ENCODE measurements around the gene FGFR4. TPM values are rescaled to one million over a fixed set of nuclear protein-coding genes. Genes with fewer than 3 reads are reported as not detected.

FGFR4 gene
- total and polyA plus RNA-seq, 2 of the 8 experiments (the other 6 are each of a cell fraction or from before 2014, with no cell fraction given), result 61.4 to 88.4 TPM

- DNase-seq (ENCODE audit: low read depth in 1 of 2, low spot score in 2 of 2) (no peak), FAIRE-seq (no peak)
- no peak overlapping the region for H4K91ac ChIP-seq (replicated peaks; ENCODE audit: insufficient read length, low read length)
- no peaks in the 10 kb centered on the region for H3K36me3 ChIP-seq (ENCODE audit: control insufficient read depth in 2 of 4, insufficient read depth in 4 of 4, low read length in 3 of 4)
- H4K20me1 ChIP-seq (replicated peaks in 1 of 2; ENCODE audit: control insufficient read depth in 1 of 2, insufficient read depth in 2 of 2, low read length in 2 of 2), result no peaks in the 10 kb centered on the region
- H2BK20ac ChIP-seq (ENCODE audit: low read length), result no peak overlapping the region
- H3K9me3 ChIP-seq (ENCODE audit: insufficient read depth in 2 of 2, low read depth in 1 of 2, low read length in 1 of 2), result no peaks in the 10 kb centered on the region
- H3K4me1 ChIP-seq (replicated peaks in 1 of 4; ENCODE audit: control insufficient read depth in 3 of 4, insufficient read depth in 4 of 4, low read length in 3 of 4), result peaks cover 0 to 2% (median under 1%) of the 10 kb centered on the region in 4 experiments; a peak in 3 of 7 replicates
- no peak overlapping the region for H3K23ac ChIP-seq (ENCODE audit: insufficient read length)
- no peak overlapping the region for H3K4me3 ChIP-seq (ENCODE audit: extremely low read depth in 1 of 4, insufficient read depth in 2 of 4, low read depth in 3 of 4, low read length in 4 of 4)
- no peak overlapping the region for H2AFZ ChIP-seq (ENCODE audit: low read length)
- H3K27ac ChIP-seq (ENCODE audit: low read depth, low read length), result no peak overlapping the region
- no peak overlapping the region for H3K4ac ChIP-seq (replicated peaks; ENCODE audit: insufficient read length, low read depth, low read length)
- TF ChIP-seq EZH2 (IDR thresholded peaks at IDR 0.05; ENCODE audit: low read depth, low read length, severe bottlenecking) (no peak), ATF3 (IDR thresholded peaks at IDR 0.05; ENCODE audit: insufficient read depth, low read depth, low read length) (no peak), CHD2 (IDR thresholded peaks at IDR 0.05; ENCODE audit: low read length) (no peak)
- no peak overlapping the region for H3K14ac ChIP-seq (ENCODE audit: insufficient read length)
- ChIA-PET CTCF (ENCODE audit: partially characterized antibody) (interaction anchor here (1.5 to 9.1 kb wide), 2 partner anchors 9 to 33 kb away, joined by 10 to 164 read pairs; no protein-coding TSS in a partner anchor), POLR2A (ENCODE audit: partially characterized antibody) (interaction anchor here (1.5 kb wide), 1 partner anchor 53 kb away, joined by 6 read pairs; the partner anchor contains the start of gene NSD1)
- no peak overlapping the region for H2AK5ac ChIP-seq (ENCODE audit: low read depth, low read length)
- H3K18ac ChIP-seq (ENCODE audit: extremely low read depth, low read length), result no peak overlapping the region
- H3K27me3 ChIP-seq (replicated peaks in 1 of 4; ENCODE audit: control insufficient read depth in 3 of 4, extremely low read depth in 1 of 4, insufficient read depth in 3 of 4, low read length in 3 of 4), result no peaks in the 10 kb centered on the region
- WGBS, 2 experiments (ENCODE audit: extremely low coverage in 1 of 2, insufficient coverage in 1 of 2, insufficient read length in 1 of 2, insufficient replicate concordance in 2 of 2, low coverage in 1 of 2, low lambda C conversion rate in 2 of 2, missing lambda C conversion rate in 1 of 2), result 94% methylated on average over 5 of the region's 5 CpGs; no CpG with 5 or more reads in 1 of the 2 experiments
- no peak overlapping the region for H2BK12ac ChIP-seq (ENCODE audit: low read depth, low read length)
- no peaks in the 10 kb centered on the region for H3K23me2 ChIP-seq (ENCODE audit: low read depth, low read length)
- H2BK5ac ChIP-seq (ENCODE audit: low read depth, low read length), result no peak overlapping the region
- H2BK15ac ChIP-seq (ENCODE audit: low read length), result no peak overlapping the region
- H3K56ac ChIP-seq (replicated peaks; ENCODE audit: insufficient read length, low read depth, low read length), result no peak overlapping the region
- H4K8ac ChIP-seq (ENCODE audit: extremely low read depth, insufficient read depth, low read length), result no peak overlapping the region
- no peak overlapping the region for H4K5ac ChIP-seq (ENCODE audit: insufficient read length, low read depth, low read length)
- H3K79me1 ChIP-seq (ENCODE audit: low read depth, low read length), result no peaks in the 10 kb centered on the region
- no peak overlapping the region for H3K4me2 ChIP-seq (ENCODE audit: insufficient read depth in 1 of 2, low read depth in 2 of 2, low read length in 2 of 2)
- no peaks in the 10 kb centered on the region for H3K79me2 ChIP-seq (ENCODE audit: control insufficient read depth in 1 of 2, insufficient read depth in 2 of 2, low read length in 2 of 2)
- no peak overlapping the region for H3K9ac ChIP-seq (replicated peaks in 1 of 4; ENCODE audit: extremely low read depth in 1 of 4, low read depth in 3 of 4, low read length in 3 of 4)
- H2BK120ac ChIP-seq (replicated peaks; ENCODE audit: low read depth, low read length), result no peak overlapping the region
Observed at GRCh38 chr5:177080265-177080664, 6.5 kb upstream of the FGFR4 start.
